Ovary (tissue), 3 donors: ENCODE results near the gene MAD1L1.

Experiments
- CTCF ChIP-seq, 3 donors: fragments of 450-650 bp in 2 of 3; fragments of 200-600 bp in 1 of 3; IDR thresholded peaks; one replicate each; pipeline versions ENCODE4 v1.5.1 to v1.8.0; 2016 to 2022; ENCODE audit warnings: antibody characterized with exemption in 3 of 3, mild to moderate bottlenecking in 1 of 3
- POLR2A ChIP-seq: fragments of 450-650 bp; IDR thresholded peaks from one replicate; pipeline ENCODE4 v1.6.1; 2017; ENCODE audit warnings: antibody characterized with exemption, mild to moderate bottlenecking, moderate library complexity
- donor health status: DM: no; HTN: no; CAD: no.

GRCh38 chr7:2278026-2278425, 45.3 kb upstream of the MAD1L1 start:
- no peak for TF ChIP-seq CTCF (IDR thresholded peaks at IDR 0.05)
- TF ChIP-seq POLR2A = no peak
